GM23338 (cell line): ENCODE results near the gene KRT3. TPM values are rescaled to one million over a fixed set of nuclear protein-coding genes. Genes with fewer than 3 reads are reported as not detected.

ENCODE experiments used
- ATAC-seq: fragments of 200-7000 bp; cut with Tn5 transposase; 3 replicates; pipeline ENCODE4 v1.9.1; 2020
- DNase-seq: peaks from one replicate; pipeline ENCODE4 v3.0.0-alpha.2; 2015; ENCODE audit warnings: low spot score
- H2AFZ ChIP-seq: fragments of 200-600 bp; sonication (generic); 2 replicates; pipeline ENCODE4 v1.8.0; 2016; ENCODE audit warnings: antibody characterized with exemption, mild to moderate bottlenecking, moderate library complexity
- H3F3A ChIP-seq: fragments of 200-600 bp; sonication (generic); replicated peaks from 2 replicates; pipeline ENCODE4 v1.8.0; 2017; ENCODE audit warnings: antibody characterized with exemption, mixed run types, low read depth
- H3K27ac ChIP-seq: fragments of 200-600 bp; sonication (generic); 2 replicates; pipeline ENCODE4 v1.6.1; 2016; ENCODE audit warnings: low read depth
- H3K27me3 ChIP-seq: fragments of 200-600 bp; sonication (generic); 2 replicates; pipeline ENCODE4 v1.8.0; 2016; ENCODE audit warnings: mild to moderate bottlenecking, mixed run types, moderate library complexity; ENCODE audit not compliant: insufficient read depth
- H3K36me3 ChIP-seq: fragments of 200-600 bp; sonication (generic); 2 replicates; pipeline ENCODE4 v1.8.0; 2016; ENCODE audit warnings: mild to moderate bottlenecking; ENCODE audit not compliant: insufficient read depth
- H3K4me1 ChIP-seq: fragments of 200-600 bp; sonication (generic); 2 replicates; pipeline ENCODE4 v1.8.0; 2016; ENCODE audit warnings: mild to moderate bottlenecking, moderate library complexity; ENCODE audit not compliant: insufficient read depth
- H3K4me2 ChIP-seq: fragments of 200-600 bp; sonication (generic); 2 replicates; pipeline ENCODE4 v1.7.1; 2017; ENCODE audit warnings: mixed run types
- H3K4me3 ChIP-seq: fragments of 200-600 bp; sonication (generic); 2 replicates; pipeline ENCODE4 v1.6.1; 2016; ENCODE audit warnings: mixed run types
- H3K79me2 ChIP-seq: fragments of 200-600 bp; sonication (generic); replicated peaks from 2 replicates; pipeline ENCODE4 v1.8.0; 2017; ENCODE audit warnings: mild to moderate bottlenecking; ENCODE audit not compliant: insufficient read depth
- H3K9me2 ChIP-seq: fragments of 200-600 bp; sonication (generic); 2 replicates; pipeline ENCODE4 v1.8.0; 2017; ENCODE audit not compliant: insufficient read depth
- H4K20me1 ChIP-seq: fragments of 200-600 bp; sonication (generic); replicated peaks from 2 replicates; pipeline ENCODE4 v1.8.0; 2017; ENCODE audit warnings: mild to moderate bottlenecking; ENCODE audit not compliant: insufficient read depth
- H3K27ac Mint-ChIP-seq: 2 replicates; pipeline ENCODE4 v1.8.0; 2020; ENCODE audit warnings: inconsistent platforms, mild to moderate bottlenecking, moderate library complexity, mixed read lengths
- H3K27me3 Mint-ChIP-seq: 3 replicates; pipeline ENCODE4 v1.8.0; 2022; ENCODE audit warnings: low read depth, mild to moderate bottlenecking, moderate library complexity, mixed read lengths, inconsistent platforms; ENCODE audit not compliant: insufficient read depth, poor library complexity
- H3K36me3 Mint-ChIP-seq: 3 replicates; pipeline ENCODE4 v1.8.0; 2021; ENCODE audit warnings: low read depth, mild to moderate bottlenecking, inconsistent platforms, moderate library complexity, mixed read lengths
- H3K4me1 Mint-ChIP-seq: 3 replicates; pipeline ENCODE4 v1.8.0; 2020; ENCODE audit warnings: mild to moderate bottlenecking, inconsistent platforms, mixed read lengths
- H3K4me3 Mint-ChIP-seq: 3 replicates; pipeline ENCODE4 v1.8.0; 2021; ENCODE audit warnings: moderate library complexity, mild to moderate bottlenecking, inconsistent platforms, mixed read lengths
- H3K9me3 Mint-ChIP-seq: 3 replicates; pipeline ENCODE4 v1.8.0; 2020; ENCODE audit warnings: moderate library complexity, mild to moderate bottlenecking, inconsistent platforms, mixed read lengths
- CREB1 ChIP-seq: fragments of 250-450 bp; sonication (Bioruptor Pico); IDR thresholded peaks from 2 replicates; pipeline ENCODE4 v1.5.0; 2020; ENCODE audit warnings: low read depth, mild to moderate bottlenecking, moderate library complexity
- EZH2phosphoT487 ChIP-seq: fragments of 200-600 bp; sonication (generic); IDR thresholded peaks from one replicate; pipeline ENCODE4 v1.8.1; 2018; ENCODE audit warnings: antibody characterized with exemption; ENCODE audit not compliant: unreplicated experiment
- JUNB ChIP-seq: IDR thresholded peaks from one replicate; pipeline ENCODE4 v1.6.1; 2016; ENCODE audit warnings: antibody characterized with exemption; ENCODE audit not compliant: unreplicated experiment
- POLR2AphosphoS5 ChIP-seq: IDR thresholded peaks from 2 replicates; pipeline ENCODE4 v1.6.1; 2016; ENCODE audit warnings: antibody characterized with exemption, low read depth
- STAT1 ChIP-seq: IDR thresholded peaks from one replicate; pipeline ENCODE4 v1.6.1; 2016; ENCODE audit warnings: antibody characterized with exemption; ENCODE audit not compliant: unreplicated experiment
- ZNF331 ChIP-seq: fragments of 250-450 bp; sonication (Bioruptor Pico); IDR thresholded peaks from 2 replicates; pipeline ENCODE4 v1.5.0; 2020; ENCODE audit warnings: low read depth, mild to moderate bottlenecking, moderate library complexity
- polyA plus RNA-seq: library from polyadenylated mRNA; unstranded; fragments of >200 nt; fragmentation: Nextera tagmentation; extraction: Ambion mirVana; gene quantifications from 2 replicates; pipeline ENCODE4 v1.2.1, GENCODE V29; 2016
- total RNA-seq: library from RNA; depleted of rRNA; stranded (reverse); fragments of >200 nt; shearing (Covaris generic); gene quantifications from 2 replicates; pipeline ENCODE4 v1.2.3, GENCODE V29; 2014
- TF ChIP-seq, protein P1 (sequence below), 2 experiments: fragments of 200-600 bp in 1 of 2; sonication (generic) in 1 of 2; conservative IDR thresholded peaks; 2 replicates each; pipeline versions ENCODE4 v1.5.1 to v1.6.1; 2016 to 2017; ENCODE audit warnings: antibody characterized with exemption in 2 of 2, low read depth in 2 of 2, mild to moderate bottlenecking in 2 of 2, moderate library complexity in 1 of 2
- TF ChIP-seq, protein P2 (sequence below): IDR thresholded peaks from one replicate; pipeline ENCODE4 v1.6.1; 2018; ENCODE audit warnings: antibody characterized with exemption; ENCODE audit not compliant: unreplicated experiment

KRT3 gene
- total and polyA plus RNA-seq, 2 experiments from 2014 or later, result not detected

DNA sequence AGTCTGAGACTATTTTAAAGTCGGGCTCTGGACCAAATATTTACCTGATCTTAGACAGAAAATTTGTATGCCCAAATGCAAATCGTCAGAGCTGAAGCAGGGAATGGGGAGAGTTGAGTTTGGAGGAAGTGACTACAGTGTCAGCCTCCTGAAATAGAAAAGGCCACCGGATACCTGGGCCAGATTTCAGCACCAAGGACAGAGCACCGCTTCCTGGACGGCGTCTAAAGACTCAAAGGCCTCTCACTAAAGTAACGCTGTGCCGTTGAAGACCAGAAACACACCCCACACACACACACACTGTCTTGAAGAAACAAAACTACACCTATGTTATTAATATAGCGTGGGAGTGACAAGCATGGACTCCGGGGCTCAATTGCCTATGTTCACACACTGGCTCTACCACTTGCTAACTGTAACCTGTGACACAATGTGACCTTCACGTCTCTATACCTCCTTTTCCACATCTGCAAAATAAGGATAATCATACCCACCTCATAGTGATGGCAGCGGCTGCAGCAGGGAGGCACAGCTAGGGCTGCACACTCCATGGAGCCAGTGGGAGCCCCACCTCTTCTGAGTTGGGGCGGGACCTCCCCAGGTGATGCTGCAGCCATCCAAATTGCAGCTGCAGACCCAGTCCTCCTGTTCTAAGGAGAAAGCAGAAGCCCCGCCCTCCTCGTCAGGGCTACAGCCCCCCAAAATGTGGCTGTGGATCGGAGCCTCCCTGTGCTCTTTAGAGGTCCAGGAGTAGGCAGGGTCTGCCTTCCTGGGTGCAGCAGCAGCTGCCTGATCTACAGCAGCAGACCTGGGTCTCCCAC, 54.3 kb downstream of the KRT3 start (continued):
- TF ChIP-seq, protein P1, sequence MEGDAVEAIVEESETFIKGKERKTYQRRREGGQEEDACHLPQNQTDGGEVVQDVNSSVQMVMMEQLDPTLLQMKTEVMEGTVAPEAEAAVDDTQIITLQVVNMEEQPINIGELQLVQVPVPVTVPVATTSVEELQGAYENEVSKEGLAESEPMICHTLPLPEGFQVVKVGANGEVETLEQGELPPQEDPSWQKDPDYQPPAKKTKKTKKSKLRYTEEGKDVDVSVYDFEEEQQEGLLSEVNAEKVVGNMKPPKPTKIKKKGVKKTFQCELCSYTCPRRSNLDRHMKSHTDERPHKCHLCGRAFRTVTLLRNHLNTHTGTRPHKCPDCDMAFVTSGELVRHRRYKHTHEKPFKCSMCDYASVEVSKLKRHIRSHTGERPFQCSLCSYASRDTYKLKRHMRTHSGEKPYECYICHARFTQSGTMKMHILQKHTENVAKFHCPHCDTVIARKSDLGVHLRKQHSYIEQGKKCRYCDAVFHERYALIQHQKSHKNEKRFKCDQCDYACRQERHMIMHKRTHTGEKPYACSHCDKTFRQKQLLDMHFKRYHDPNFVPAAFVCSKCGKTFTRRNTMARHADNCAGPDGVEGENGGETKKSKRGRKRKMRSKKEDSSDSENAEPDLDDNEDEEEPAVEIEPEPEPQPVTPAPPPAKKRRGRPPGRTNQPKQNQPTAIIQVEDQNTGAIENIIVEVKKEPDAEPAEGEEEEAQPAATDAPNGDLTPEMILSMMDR (conservative IDR thresholded peaks at IDR 0.05; ENCODE audit: low read depth in 2 of 2), result no peak
- no peak for TF ChIP-seq EZH2phosphoT487
- TF ChIP-seq CREB1 (CRISPR knock-in tag), result no peak

DNA sequence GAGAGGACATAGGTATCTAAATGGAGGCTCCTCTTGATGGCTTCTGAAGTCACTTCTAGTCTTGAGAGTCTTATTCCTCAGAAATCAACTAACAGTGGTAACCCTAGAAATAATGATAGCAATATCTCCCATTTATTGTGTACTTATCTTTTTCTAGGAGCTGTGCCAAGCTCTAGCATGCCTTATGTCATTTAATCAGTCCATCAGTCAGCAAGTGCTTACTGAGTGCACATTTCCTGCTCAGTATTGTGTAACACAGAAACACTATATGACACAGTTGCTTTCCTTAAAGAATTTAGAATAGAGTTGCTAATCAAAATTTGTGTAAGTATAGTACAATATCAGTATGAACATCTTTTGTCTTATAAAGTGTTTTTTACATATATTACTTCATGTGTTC, 55.3 kb downstream of the KRT3 start:
- Histone ChIP-seq H3K36me3 (no peaks in the 10 kb centered on the region), H3K9me2 (no peaks in the 10 kb centered on the region), H4K20me1 (0 out of 2 replicates have a peak, but pooled peaks cover 3% of the 10 kb centered on the region), H3K79me2 (no peaks in the 10 kb centered on the region), H3K4me2 (no peak overlapping the region), H3K4me3 (no peak overlapping the region), H3K27me3 (no peaks in the 10 kb centered on the region), H2AFZ (no peak overlapping the region), H3K4me1 (no peaks in the 10 kb centered on the region), H3F3A (no peaks in the 10 kb centered on the region), H3K27ac (no peak overlapping the region)
- H3K4me1 Mint-ChIP-seq, result peaks cover 6% of the 10 kb centered on the region; the same call in 1 of the 3 replicates
- no peak for TF ChIP-seq JUNB
- no peak for TF ChIP-seq STAT1
- TF ChIP-seq POLR2AphosphoS5, result no peak
- TF ChIP-seq ZNF331 (CRISPR knock-in tag), result no peak
- no peak for TF ChIP-seq CREB1 (CRISPR knock-in tag)
- TF ChIP-seq, protein P2, sequence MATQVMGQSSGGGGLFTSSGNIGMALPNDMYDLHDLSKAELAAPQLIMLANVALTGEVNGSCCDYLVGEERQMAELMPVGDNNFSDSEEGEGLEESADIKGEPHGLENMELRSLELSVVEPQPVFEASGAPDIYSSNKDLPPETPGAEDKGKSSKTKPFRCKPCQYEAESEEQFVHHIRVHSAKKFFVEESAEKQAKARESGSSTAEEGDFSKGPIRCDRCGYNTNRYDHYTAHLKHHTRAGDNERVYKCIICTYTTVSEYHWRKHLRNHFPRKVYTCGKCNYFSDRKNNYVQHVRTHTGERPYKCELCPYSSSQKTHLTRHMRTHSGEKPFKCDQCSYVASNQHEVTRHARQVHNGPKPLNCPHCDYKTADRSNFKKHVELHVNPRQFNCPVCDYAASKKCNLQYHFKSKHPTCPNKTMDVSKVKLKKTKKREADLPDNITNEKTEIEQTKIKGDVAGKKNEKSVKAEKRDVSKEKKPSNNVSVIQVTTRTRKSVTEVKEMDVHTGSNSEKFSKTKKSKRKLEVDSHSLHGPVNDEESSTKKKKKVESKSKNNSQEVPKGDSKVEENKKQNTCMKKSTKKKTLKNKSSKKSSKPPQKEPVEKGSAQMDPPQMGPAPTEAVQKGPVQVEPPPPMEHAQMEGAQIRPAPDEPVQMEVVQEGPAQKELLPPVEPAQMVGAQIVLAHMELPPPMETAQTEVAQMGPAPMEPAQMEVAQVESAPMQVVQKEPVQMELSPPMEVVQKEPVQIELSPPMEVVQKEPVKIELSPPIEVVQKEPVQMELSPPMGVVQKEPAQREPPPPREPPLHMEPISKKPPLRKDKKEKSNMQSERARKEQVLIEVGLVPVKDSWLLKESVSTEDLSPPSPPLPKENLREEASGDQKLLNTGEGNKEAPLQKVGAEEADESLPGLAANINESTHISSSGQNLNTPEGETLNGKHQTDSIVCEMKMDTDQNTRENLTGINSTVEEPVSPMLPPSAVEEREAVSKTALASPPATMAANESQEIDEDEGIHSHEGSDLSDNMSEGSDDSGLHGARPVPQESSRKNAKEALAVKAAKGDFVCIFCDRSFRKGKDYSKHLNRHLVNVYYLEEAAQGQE, result no peak
- DNase-seq (no peak), ATAC-seq (no peak)
- H3K27me3 Mint-ChIP-seq, result peaks cover 11% of the 10 kb centered on the region
- H3K9me3 Mint-ChIP-seq, result peaks cover 3% of the 10 kb centered on the region; the same call in 1 of the 3 replicates
- H3K36me3 Mint-ChIP-seq, result no peaks in the 10 kb centered on the region; the same call in 2 of the 3 replicates
- no peak overlapping the region for H3K4me3 Mint-ChIP-seq
- H3K27ac Mint-ChIP-seq, result no peak overlapping the region
